ENCODE measurements around the gene DDX5.
"Not testable (repeated sequence)": the region's sequence is repeated elsewhere in the genome, so short reads cannot be mapped to it uniquely, and the experiment has no call there.

DNA sequence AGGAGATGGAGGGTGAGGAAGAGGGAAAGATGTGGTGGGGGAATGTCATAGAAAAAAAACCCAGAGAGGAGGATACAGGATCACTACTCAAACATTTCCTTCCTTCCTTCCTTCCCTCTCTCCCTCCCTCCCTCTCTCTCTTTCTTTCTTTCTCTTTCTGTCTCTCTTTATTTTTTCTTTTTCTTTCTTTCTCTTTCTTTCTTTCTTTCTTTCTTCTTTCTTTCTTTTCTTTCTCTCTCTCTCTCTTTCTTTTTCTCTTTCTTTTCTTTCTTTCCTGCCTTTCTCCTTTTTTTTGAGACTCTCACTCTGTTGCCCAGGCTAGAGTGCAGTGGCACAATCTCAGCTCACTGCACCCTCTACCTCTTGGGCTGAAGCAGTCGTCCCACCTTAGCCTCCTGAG, 39.3 kb downstream of the DDX5 start:
- not testable (repeated sequence) for TF ChIP-seq MAX (IDR thresholded peaks at IDR 0.05); MAFK (IDR thresholded peaks at IDR 0.05; ENCODE audit: partially characterized antibody); HOXB5 (CRISPR knock-in tag; IDR thresholded peaks at IDR 0.05); POLR2AphosphoS2 (conservative IDR thresholded peaks at IDR 0.05; ENCODE audit: low read length); POLR2A (IDR thresholded peaks at IDR 0.05; ENCODE audit: low read length); HEYL (CRISPR knock-in tag; IDR thresholded peaks at IDR 0.05)
- TF ChIP-seq, protein P1, sequence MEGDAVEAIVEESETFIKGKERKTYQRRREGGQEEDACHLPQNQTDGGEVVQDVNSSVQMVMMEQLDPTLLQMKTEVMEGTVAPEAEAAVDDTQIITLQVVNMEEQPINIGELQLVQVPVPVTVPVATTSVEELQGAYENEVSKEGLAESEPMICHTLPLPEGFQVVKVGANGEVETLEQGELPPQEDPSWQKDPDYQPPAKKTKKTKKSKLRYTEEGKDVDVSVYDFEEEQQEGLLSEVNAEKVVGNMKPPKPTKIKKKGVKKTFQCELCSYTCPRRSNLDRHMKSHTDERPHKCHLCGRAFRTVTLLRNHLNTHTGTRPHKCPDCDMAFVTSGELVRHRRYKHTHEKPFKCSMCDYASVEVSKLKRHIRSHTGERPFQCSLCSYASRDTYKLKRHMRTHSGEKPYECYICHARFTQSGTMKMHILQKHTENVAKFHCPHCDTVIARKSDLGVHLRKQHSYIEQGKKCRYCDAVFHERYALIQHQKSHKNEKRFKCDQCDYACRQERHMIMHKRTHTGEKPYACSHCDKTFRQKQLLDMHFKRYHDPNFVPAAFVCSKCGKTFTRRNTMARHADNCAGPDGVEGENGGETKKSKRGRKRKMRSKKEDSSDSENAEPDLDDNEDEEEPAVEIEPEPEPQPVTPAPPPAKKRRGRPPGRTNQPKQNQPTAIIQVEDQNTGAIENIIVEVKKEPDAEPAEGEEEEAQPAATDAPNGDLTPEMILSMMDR (IDR thresholded peaks at IDR 0.05): not testable (repeated sequence)
- TF ChIP-seq, protein P2, sequence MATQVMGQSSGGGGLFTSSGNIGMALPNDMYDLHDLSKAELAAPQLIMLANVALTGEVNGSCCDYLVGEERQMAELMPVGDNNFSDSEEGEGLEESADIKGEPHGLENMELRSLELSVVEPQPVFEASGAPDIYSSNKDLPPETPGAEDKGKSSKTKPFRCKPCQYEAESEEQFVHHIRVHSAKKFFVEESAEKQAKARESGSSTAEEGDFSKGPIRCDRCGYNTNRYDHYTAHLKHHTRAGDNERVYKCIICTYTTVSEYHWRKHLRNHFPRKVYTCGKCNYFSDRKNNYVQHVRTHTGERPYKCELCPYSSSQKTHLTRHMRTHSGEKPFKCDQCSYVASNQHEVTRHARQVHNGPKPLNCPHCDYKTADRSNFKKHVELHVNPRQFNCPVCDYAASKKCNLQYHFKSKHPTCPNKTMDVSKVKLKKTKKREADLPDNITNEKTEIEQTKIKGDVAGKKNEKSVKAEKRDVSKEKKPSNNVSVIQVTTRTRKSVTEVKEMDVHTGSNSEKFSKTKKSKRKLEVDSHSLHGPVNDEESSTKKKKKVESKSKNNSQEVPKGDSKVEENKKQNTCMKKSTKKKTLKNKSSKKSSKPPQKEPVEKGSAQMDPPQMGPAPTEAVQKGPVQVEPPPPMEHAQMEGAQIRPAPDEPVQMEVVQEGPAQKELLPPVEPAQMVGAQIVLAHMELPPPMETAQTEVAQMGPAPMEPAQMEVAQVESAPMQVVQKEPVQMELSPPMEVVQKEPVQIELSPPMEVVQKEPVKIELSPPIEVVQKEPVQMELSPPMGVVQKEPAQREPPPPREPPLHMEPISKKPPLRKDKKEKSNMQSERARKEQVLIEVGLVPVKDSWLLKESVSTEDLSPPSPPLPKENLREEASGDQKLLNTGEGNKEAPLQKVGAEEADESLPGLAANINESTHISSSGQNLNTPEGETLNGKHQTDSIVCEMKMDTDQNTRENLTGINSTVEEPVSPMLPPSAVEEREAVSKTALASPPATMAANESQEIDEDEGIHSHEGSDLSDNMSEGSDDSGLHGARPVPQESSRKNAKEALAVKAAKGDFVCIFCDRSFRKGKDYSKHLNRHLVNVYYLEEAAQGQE (IDR thresholded peaks at IDR 0.05): not testable (repeated sequence)

Data from A549 (cell line).